D341Med (cell line): Measurements from ENCODE around the gene SLC5A2.

Experiments used
- DNase-seq: peaks from one replicate; pipeline ENCODE4 v3.0.0; 2012; ENCODE audit warnings: low spot score

Gene SLC5A2

DNA sequence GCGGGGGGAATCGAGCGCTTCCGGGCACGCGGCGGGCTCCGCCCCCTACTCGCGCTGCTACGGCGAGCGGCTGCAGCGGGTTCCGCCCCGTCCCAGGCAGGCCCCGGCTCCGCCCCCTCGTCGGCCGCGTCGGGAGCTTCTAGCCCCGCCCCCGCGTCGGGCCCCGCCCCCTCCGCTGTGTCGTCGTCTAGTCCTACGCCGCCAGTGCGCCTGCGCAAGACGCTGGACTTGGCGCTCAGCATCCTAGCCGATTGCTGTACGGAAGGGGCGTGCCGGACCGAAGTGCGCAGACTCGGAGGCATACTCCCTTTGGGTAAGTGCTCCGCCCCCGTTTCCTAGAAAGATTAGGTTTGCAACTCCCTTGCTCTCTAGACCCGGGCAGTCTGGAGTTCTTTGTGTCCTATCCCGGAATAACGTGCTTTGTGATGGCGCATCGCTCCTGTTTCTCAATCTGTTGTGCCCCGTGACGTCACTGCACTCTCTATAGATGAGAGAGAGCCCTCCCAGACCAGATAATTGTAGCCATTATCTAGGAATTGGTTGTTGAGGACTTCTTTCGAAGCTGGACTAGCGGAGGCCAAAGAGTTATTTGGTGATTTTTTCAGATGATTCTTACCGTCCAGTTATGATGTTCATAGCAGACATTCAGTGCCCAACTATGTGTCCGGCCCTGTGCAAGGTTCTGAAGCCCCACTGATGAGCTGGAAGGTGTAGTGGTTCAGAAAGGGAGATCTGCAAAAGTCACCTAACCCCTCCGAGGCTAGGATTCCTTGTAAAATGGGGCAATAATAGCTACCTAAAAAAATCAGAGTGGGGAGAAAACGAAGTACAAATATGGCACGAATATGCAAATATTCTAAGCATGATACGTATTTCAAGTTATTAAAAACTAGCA, 23.0 kb upstream of the SLC5A2 start:
- DNase-seq: peak; percentile 97

DNA sequence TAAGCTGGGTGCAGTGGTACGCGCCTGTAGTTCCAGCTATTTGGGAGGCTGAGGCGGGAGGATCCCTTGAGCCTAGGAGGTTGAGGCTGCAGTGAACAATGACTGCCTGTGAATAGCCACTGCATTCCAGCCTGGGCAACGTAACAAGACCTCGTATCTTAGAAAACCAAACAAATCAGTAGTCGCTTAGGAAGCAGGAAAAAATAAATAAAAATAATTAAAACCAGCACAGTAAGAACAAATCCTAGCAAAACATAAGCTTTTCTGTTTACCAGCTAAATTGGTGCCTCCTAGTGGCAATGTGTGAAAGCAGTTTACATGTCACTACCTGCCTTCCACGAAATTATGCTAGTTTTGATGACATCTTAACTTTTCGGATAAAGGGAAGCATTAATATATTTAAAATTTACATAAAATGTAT, 22.3 kb upstream of the SLC5A2 start:
- DNase-seq: peak; percentile 25

DNA sequence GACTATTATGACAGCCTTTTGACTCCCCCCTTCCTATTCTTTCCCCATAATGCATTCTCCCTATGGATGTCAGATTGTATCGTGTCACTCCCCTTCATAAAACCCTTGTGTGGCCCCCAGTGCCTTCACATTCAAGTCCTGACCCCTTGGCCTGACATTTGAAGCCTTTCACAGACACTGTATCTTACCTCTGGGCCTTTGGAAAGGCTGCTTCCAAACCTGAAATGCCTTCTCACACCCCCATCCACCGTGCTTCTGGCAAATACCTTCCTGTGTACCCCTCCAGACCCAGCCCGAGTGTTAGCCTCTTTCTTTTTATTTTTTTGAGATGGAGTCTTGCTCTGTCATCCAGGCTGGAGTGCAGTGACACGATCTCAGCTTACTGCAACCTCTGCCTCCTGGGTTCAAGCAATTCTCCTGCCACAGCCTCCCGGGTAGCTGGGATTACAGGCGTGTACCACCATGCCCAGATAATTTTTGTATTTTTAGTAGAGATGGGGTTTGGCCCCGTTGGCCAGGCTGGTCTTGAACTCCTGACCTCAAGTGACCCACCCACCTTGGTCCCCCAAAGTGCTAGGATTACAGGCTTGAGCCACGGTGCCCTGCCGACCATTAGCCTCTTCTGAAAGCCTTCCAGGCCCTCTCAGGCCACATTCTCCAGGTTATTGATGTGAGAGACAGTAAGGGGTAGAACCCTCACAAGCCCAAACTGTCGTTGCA, 21.6 kb upstream of the SLC5A2 start:
- no peak for DNase-seq

DNA sequence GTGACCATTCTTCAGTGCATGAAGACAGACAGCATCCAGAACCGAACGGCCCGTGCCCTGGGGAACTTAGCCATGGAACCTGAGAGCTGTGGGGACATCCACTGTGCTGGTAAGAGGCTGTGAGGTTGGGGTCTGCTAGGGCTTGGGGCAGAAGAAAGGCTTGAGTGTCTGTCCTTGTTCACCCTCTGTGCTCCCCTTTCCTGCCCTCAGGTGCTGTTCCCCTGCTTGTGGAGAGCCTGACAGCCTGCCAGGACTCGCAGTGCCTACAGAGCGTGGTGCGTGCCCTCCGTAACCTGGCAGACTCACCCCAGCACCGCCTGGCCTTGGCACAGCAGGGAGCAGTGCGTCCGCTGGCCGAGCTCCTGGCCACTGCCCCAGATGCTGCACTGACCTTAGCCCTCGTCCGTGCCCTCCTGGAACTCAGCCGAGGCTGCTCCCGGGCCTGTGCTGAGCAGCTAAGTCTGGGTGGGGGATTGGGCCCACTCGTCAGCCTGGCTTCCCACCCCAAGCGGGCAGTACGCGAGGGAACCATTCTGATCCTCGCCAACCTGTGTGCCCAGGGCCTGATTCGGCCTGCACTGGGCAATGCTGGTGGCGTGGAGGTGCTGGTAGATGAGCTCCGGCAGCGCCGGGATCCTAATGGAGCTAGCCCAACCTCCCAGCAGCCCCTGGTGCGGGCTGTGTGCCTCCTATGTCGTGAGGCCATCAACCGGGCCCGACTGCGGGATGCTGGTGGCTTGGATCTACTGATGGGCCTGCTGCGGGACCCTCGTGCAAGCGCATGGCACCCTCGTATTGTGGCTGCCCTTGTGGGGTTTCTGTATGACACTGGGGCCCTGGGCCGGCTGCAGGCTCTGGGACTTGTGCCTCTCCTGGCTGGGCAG, 20.8 kb upstream of the SLC5A2 start:
- DNase-seq: no peak

DNA sequence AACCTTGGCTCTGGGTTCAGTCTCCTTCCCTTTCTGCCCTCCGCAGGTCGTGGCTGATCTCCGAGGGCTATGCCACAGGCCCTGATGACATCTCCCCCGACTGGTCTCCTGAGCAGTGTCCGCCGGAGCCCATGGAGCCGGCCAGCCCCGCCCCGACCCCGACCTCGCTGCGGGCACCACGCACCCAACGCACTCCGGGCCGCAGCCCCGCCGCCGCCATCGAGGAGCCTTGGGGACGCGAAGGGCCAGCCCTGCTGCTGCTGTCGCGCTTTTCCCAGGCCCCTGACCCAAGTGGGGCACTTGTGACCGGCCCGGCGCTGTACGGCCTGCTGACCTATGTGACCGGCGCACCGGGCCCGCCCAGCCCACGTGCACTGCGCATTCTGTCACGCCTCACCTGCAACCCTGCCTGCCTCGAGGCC, 18.6 kb upstream of the SLC5A2 start:
- DNase-seq: peak; percentile 10

DNA sequence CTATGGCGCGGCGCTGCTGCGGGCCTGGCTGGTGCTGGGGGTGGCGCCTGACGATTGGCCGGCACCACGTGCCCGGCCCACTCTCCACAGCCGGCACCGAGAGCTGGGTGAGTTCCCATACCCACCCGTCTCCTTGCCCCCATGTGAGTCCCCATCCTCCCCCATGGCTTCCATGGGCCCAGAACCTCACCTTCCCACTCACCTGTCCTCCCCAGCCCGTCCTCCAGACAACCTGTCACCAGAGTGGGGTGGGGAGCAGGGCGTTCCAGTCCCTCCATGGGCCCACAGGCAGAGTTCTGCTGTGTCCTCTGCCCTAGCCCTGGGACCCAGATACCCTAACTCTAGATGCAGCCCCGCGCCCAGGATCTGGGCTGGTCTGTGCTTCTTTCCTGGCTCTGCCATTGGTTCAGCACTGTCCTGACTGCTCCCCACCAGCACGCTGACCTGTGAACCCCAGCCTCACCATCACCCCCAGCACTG, 18.1 kb upstream of the SLC5A2 start:
- no peak for DNase-seq

DNA sequence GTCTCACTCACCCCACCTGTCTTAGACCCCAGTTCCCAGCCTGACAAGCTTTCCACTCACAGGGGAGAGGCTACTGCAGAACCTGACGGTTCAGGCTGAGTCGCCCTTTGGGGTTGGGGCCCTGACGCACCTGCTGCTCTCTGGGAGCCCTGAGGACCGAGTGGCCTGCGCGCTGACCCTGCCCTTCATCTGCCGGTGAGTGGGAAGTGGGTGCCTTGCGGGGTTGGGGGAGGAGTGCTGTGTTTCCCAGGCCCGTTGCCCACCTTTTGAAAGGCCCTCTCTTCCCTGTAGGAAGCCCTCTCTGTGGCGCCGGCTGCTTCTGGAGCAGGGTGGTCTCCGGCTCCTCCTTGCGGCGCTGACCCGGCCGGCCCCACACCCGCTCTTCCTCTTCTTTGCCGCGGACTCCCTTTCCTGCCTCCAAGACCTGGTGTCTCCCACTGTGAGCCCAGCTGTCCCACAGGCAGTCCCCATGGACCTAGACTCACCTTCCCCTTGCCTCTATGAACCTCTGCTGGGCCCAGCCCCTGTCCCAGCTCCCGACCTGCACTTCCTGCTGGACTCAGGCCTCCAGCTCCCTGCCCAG, 17.0 kb upstream of the SLC5A2 start:
- no peak for DNase-seq

DNA sequence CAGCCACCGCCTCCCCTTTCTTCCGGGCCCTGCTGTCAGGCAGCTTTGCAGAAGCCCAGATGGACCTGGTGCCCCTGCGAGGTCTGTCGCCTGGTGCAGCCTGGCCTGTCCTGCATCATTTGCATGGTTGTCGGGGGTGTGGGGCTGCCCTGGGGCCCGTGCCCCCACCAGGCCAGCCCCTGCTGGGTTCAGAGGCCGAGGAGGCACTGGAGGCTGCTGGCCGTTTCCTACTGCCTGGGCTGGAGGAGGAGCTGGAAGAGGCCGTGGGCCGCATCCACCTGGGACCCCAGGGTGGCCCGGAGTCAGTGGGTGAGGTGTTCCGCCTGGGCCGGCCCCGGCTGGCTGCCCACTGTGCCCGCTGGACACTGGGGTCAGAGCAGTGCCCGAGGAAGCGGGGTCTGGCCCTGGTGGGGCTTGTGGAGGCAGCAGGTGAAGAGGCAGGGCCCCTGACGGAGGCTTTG, 16.5 kb upstream of the SLC5A2 start:
- DNase-seq: peak; percentile 6

DNA sequence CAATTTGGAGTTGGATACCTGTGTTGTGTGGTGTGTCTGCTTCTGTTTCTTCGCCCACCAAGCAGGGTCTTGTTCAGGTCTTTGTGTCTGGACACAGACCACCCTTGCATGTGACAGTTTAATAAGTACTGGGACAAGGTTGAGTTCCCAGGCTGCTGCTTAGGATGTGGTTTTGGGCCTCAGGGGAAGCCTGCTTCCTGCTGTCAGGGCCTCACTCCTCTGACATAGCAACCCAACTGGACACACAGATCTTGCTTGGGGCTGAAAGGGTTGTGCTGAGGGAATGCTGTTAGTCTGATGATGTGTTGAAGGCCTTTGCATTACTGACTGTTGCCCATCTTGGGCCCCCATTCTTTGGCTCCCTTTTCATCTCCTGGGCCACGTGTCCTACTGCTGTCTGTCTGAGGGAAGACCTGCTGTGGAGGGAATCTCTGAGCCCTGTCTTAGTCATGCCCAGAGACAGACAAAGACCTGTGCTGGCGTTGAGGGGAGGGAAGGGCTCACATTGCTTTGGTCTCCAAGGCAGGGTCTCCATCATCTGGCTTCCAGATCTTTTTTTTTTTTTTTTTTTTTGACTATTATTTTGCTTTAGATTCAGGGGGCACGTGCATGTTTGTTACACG, 15.7 kb upstream of the SLC5A2 start:
- no peak for DNase-seq

DNA sequence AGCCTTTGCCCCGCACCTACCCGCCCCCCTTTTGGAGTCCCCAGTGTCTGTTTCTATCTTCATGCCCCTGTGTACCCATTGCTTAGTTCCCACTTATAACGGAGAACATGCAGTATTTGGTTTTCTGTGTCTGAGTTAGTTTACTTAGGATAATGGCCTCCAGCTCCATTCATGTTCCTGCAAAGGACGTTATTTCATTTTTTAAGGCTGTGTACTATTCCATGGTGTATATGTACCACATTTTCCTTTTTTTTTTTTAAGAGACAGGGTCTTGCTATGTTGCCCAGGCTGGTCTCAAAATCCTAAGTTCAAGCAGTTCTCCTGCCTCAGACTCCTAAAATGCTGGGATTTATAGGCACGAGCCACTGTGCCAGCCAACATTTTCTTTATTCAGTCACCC, 15.1 kb upstream of the SLC5A2 start:
- no peak for DNase-seq

DNA sequence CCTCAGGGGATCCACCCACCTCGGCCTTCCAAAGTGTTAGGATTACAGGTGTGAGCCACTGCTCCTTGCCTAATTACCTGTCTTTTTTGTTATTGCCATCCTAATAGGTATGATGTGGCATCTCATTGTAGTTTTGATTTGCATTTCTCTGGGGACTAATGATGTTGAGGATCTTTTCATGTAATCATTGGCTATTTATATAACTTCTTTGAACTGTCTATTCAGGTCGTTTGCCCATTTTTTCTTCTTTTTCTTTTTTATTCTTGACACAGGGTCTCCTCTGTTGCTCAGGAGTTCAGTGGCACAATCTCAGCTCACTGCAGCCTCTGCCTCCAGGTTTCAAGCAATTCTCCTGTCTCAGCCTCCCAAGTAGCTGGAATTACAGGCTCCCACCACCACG, 12.3 kb upstream of the SLC5A2 start:
- DNase-seq: no peak

DNA sequence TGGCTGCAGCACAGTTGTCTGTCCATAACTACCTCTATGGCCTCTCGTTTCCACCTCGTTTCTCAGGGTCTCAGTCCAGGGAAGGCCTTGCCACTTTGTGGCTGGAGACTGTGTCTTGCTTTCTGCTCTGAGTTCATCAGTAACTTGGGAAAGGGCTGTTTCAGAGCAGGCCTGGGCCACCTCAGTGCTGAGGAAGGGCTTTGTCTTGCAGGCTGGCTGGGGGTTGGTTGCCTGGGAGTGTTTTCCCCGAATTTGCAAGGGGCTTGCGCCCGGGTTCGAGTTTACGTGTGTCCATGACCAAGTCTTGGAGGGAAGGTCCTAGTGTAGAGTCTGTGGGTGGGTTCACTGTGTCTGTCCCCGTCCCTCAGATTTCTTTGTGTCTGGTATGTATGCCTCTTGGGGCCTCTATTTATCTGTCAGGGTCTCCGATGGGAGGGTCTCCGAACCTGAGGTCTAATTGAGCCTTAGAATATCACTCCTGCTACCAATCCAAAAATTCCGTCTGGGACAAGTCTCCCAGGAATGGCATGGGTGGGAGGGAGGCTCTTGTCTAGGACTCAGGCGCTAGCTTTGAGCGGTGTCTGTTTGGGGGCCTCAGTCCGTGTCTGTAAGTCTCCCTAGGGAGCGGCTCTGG, 11.6 kb upstream of the SLC5A2 start:
- no peak for DNase-seq

DNA sequence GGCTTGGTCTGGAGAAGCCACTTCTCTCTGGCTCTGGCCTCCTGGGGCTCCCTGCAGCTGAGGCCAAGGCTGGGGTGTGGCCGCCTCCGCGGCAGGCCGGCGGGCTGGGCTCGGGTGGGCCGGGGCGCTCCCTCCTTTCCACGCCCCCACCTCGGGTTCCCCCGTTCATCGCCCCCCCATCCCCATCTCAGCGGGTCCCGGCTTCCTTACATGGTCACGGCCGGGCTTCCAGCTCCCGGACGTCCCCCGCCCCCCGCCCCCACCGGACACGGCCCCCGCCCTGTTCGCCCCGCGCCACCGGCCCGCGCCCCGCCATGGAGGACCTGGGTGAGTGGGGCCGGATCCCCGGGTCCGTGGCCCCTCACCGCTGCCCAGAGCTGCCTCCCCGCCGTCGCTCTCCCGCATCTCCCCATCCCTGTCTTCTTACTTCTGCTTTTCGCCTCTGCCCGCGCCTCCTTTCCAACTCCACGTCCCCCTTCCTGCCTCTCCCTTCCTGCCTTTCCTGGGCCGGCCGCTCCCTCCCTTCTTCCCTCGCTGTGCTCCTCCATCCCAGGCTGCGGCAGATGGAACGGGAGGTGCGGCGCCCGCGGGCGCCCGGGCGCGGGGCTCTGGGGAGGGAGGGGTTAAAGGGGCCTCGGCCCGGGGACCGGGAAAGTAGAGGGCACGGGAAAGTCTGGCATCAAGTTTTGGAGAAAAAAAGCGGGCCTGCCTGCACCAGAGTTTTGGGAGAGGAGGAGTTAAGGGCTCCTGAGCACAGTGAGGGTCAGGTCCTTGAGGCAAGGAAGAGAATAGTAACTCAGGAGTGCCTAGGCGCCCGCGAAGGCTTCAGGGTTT, 10.8 kb upstream of the SLC5A2 start, which contains the start of gene TGFB1I1:
Gene TGFB1I1 (plus strand): TSS at position 278 of the 834 bp plus-strand sequence. CDS start 37 bp downstream, at position 315.
- DNase-seq: no peak

DNA sequence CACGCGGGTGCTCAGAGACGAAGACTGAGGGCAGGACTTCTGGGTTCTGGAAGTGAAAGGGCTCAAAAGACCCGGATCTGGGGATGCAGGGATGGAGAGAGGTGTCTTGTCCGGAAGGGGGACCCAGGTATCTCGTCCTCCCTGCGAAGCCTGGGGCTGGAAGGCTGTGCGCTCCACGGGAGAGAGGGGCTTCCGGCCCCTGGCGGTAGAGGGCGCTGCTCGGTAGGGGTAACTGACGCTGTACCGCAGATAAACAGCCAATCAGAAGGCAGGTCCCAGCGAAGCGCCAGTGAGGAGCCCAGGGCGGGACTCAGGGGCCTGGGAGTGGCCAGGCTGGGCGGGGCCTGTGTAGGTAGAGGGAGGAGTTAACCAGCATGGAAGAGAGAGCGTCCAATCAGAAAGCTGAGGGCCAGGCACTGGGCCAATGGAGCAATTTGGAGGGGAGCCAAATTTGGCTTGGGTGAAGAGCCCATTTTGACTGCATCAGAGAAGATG, 10.2 kb upstream of the SLC5A2 start:
- DNase-seq: peak; percentile 59

DNA sequence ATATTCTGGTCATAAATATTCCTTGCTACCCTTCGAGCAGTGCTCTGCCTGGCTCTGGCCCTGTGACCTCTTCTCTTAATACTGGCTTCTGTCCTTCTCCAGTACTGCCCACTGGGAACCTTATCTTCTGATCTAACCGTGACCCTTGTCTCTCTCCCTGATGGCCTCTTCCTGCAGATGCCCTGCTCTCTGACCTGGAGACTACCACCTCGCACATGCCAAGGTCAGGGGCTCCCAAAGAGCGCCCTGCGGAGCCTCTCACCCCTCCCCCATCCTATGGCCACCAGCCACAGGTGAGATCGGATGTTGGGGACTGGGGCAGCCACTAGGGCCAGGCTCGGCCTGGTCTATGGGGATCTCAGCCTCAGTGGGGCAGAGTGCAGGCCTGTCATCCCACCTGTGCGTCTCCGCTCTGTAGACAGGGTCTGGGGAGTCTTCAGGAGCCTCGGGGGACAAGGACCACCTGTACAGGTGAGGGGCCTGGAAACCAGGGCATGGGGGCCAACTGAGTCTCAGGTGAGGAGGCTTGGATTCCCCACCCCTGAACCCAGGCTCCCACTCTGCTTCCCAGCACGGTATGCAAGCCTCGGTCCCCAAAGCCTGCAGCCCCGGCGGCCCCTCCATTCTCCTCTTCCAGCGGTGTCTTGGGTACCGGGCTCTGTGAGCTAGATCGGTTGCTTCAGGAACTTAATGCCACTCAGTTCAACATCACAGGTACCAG, 9.5 kb upstream of the SLC5A2 start:
- no peak for DNase-seq

DNA sequence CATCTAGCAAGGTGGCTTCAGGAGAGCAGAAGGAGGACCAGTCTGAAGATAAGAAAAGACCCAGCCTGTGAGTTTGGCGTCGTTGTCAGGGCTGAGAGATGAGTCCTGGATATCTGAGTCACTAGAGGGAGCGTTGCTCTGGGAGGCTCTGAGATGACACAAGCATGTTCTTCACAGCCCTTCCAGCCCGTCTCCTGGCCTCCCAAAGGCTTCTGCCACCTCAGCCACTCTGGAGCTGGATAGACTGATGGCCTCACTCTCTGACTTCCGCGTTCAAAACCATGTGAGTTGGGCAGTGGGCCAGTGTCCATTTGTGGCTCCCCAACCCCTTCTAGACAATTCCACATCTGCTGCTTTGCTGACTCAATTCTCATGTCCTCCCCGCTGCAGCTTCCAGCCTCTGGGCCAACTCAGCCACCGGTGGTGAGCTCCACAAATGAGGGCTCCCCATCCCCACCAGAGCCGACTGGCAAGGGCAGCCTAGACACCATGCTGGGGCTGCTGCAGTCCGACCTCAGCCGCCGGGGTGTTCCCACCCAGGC, 8.7 kb upstream of the SLC5A2 start:
- DNase-seq: no peak

DNA sequence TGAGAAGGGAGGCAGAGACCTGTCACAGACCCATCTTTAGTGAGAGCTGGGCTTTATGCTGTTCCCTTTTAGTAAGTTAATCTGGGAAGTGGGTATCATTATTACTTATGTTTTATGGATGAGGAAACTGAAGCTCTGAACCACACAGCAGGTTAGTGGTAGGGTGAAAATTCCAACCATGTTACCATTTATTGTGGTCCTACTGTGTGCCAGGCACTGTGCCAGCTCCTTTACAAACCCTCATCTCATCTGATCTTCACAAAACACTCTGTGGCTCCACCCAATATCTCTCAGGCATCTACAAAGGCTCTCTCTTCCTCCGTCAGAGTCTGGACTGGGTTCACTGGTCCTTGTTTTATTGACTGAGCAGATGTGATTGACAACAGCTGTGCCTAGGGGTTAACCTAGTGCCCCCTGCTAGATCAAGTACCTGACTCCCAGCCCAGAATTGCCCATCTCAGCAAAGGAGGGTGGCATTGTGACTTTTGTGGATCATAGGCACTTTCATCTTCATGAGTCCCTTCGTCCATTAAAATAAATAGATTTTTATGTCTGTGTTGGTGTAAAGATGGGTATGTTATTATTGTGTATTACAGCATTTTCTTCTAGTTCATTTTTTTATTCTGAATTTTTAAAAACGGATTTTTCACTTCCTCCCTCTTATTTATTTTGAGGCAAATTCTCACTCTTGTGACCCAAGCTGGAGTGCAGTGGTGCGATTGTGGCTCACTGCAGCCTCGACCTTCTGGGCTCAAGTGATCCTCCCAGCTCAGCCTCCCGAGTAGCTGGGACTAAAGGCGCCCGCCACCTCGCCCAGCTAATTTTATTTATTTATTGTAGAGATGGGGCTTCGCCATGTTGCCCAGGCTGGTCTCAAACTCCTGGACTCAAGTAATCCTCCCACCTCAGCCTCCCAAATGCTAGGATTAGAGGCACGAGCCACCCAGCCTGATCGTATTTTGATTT, 7.9 kb upstream of the SLC5A2 start:
- no peak for DNase-seq
